Renal cortical epithelial cell (primary cell): ENCODE data around the gene F10. TPM values are rescaled to one million over a fixed set of nuclear protein-coding genes. Genes with fewer than 3 reads are reported as not detected.
A peak's percentile ranks its signal among the peaks of the same experiment; 100 is the strongest.

Source experiments
- DNase-seq: peaks from one replicate; pipeline ENCODE4 v3.0.0-alpha.2; 2011; ENCODE audit warnings: low read depth
- total RNA-seq: library from RNA; depleted of rRNA; stranded (reverse); fragments of >200 nt; gene quantifications from 2 replicates; pipeline ENCODE4 v1.2.3, GENCODE V29; 2014

F10 gene
- total RNA-seq, 1 donor from 2014 or later: 0.10 TPM

- DNase-seq: peak; percentile 44
Measured at GRCh38 chr13:113137691-113138298, 15.2 kb downstream of the F10 start.

GRCh38 chr13:113138792-113139551, 16.4 kb downstream of the F10 start:
- no peak for DNase-seq

DNA sequence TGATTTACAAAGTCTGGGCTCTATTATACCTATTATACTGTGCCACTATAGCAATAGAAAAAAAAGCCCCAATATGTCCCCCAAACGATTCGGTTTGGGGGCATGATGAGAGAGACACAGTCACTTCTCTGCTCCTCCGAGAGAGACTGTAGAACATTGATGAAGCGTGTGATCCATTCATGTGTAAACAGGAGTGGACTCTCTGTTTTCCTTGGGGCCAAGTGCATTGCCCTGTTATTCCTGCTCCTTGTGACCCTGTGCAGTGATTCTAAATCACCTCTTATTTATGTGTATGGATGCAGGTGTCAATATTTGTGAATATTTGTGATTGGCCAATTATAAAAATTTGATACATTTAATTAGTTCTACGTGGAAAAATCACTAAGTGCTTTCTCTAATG, 17.0 kb downstream of the F10 start:
- DNase-seq: no peak

DNA sequence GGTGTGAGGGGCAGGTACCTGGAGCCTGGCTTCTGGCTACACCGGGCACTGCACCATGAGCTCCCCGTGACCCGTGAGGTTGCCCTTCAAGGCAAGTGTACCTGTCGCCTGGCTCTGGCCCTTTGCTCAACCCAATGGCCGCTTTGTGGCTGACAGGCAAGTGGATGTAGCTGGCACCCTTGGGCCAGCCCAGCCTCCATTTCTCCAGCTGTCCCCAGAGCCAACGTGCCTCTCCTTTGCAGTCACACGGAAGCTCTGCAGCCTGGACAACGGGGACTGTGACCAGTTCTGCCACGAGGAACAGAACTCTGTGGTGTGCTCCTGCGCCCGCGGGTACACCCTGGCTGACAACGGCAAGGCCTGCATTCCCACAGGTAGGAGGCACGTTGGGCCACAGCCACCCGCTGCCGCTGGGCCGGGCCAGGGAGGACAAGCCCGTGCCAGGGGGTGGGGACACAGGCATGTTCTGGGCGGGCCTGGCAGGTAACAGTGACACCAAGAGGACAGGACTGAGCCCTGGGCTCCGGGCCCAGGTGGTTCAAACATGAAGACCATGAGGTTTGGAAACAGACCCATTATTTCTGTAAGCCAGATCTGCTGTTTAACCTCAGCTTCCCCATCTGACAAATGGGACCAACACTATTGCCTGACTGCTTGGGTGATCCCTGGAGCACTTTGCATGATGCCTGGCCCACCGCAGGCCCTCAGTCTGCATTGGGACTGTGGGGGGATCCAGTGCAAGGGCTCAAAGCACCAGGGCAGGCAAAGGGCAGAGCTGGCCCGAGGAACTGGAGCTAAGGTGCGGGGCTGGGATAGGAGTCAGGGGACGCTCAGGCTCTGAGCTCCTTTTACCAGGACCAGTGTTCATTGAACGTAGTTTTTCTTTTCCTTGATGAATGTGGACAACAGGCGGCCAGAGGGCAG, 18.3 kb downstream of the F10 start:
- no peak for DNase-seq

GRCh38 chr13:113141601-113141970, 19.0 kb downstream of the F10 start:
- no peak for DNase-seq

- DNase-seq: no peak
Measured at GRCh38 chr13:113142876-113143275, 20.3 kb downstream of the F10 start.

DNA sequence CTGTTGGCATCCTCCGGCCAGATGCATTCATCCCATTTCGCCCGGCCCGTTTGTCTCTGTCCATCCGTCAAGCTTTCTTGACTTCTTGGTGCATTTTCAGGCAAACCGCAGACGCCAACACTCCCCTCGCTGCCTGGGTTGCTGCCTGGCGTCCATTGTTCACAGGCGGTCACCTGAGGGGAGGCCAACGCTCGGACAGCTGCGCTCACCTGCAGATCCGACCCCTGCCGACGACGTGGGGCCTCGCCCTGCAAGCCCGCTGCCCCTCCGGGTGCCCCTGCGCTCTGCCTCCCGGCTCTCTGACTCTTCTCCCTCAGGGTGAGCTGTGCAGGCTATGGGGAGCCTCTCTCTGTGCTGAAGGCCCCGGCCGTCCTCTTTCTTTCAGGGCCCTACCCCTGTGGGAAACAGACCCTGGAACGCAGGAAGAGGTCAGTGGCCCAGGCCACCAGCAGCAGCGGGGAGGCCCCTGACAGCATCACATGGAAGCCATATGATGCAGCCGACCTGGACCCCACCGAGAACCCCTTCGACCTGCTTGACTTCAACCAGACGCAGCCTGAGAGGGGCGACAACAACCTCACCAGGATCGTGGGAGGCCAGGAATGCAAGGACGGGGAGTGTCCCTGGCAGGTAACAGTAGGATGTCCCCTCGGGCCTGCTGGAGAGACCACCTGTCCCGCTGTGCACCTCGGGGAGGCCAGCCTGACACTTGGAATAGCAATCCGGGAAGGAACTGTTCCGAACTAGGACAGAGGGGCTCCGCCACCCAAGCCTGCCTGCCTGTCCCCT, 21.1 kb downstream of the F10 start:
- DNase-seq: no peak

GRCh38 chr13:113144255-113144629, 21.6 kb downstream of the F10 start:
- no peak for DNase-seq

- no peak for DNase-seq
Measured at GRCh38 chr13:113145496-113145895, 22.9 kb downstream of the F10 start.

DNA sequence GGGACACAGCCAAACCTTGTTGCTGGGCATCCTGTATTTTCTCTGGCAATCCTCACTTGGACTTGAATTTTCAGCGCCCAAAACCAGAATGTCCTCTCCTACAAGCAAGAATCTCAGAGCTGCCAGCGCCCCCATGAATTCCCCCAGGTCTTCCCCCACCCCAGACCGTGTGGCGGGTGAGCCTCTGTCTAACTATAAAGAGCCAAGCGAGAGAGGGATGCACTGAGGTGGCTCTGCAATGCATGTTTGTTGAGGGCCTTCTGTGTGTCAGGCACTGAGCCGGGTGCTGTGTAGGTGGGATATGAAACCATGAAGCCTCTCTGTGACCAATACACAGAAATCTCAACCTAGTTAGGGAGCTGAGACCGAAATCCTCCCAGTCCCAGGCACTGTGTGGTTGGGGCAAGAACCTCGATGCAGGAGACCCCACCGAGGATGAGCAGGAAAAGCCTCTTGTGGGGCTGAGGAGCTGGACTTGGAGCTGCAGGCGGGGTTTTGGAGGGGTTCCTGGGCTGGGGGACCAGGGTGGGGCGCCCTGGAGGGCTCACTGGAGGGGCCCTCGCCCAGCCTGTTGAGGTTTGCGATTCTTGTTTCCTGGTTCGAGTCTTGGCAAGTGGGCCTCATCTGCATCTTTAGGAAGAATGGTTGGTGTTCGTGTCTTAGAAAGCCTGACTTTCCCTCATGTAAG, 23.5 kb downstream of the F10 start:
- DNase-seq: no peak

DNA sequence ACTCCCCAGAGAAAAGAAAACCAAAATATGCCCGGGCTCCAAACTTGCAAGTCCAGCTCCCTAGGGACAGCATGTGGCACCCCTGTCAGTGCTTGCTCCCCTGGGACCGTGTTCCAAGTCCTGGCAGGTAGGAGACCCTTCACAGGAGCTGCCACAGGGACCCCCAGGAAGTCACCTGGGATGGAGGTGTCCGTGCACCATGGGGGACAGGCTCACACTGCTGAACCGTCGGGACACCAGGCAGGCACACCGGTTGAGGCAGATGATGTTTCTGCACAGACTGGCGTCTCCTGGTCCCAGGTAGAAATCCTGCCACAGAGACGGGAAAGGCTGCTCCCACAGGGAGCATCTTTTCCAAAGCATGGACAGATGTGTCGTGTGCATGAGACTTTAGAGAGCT, 24.2 kb downstream of the F10 start:
- no peak for DNase-seq

DNA sequence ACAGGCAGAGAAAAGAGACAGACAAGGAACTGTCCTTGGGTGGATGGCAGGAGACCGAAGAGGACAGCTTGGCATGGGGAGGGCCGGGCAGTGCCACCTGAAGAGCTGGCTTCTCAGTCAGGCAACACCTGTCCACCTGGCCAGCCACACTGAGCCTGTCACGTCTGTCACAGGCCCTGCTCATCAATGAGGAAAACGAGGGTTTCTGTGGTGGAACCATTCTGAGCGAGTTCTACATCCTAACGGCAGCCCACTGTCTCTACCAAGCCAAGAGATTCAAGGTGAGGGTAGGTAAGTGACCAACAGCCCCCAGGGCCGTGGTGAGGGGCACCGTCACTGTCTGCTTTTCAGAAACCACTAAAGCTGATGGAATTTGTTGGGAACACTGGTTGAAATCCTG, 24.6 kb downstream of the F10 start:
- DNase-seq: no peak

DNA sequence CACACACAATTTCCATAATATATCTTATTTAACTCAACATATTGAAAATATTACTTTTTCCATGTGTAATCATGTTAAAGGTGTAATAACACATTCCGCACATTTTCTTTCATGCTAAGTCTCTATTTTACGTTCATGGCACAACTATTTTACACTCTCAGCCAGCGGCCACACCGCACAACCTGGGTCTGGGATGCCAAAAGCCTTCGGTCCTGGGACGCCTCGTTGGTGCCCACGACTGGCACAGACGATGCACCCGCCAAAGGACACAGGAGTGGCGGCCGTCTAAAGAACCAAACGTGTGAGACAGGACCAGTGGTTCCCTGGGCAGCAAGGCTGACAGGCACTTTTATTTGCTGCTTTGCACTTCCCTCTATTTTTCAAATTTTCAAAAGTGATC, 25.8 kb downstream of the F10 start:
- DNase-seq: no peak

GRCh38 chr13:113148940-113149503, 26.4 kb downstream of the F10 start:
- no peak for DNase-seq

DNA sequence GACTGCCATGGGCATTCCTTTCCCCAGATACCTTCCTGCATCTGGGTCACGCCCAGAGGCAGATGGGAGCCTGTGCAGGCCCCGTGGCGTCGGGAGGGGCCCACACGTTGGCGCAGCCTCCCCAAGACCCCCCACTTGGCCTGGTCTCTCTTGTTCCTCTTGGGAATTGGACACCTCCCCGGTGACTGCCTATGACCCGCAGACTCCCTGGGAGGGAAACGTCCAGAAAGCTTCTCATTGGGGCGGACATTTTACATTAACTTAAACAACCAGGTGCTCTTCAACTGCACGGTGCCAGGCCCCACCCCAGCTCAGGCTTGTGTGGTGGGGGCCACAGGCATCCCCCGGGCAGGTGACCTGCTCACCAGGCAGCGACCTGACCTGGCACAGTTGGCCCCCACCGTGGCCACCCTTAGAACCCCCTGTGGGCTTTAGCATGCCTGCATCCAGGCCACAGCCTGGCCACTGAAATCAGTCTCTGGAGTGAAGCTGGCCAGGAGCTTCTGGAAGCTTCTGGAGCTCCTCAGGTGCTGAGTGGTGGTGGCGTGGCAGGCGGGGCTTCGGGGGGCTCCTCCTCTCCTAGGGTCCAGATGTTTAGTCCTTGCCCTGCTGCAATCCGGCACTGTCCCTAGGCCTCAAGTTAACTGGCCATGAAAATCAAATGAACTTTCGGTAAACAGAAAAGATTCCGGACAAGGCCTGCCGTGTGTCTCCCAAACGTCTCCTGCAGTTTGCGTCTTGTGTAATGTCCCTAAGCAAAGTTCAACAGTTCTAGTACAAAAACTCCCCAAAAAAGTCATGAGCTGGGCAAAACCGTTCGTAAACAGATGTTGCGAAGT, 27.3 kb downstream of the F10 start:
- DNase-seq: no peak

GRCh38 chr13:113150550-113151365, 28.2 kb downstream of the F10 start:
- DNase-seq: no peak

- DNase-seq: peak; percentile 18
Measured at GRCh38 chr13:113151745-113152690, 29.4 kb downstream of the F10 start.

- no peak for DNase-seq
Measured at GRCh38 chr13:113152691-113152983, 30.0 kb downstream of the F10 start.
